ENCODE data around the gene CTSD. TPM values are rescaled to one million over a fixed set of nuclear protein-coding genes. Genes with fewer than 3 reads are reported as not detected.
"Not testable (repeated sequence)": the region's sequence is repeated elsewhere in the genome, so short reads cannot be mapped to it uniquely, and the experiment has no call there.

The CTSD gene
- total and polyA plus RNA-seq, 5 donors from 2014 or later, result 104 to 175 (median 151) TPM

- H3K27ac Mint-ChIP-seq, result peak overlapping the region in 1 of 3 donors; percentile 15
- no peaks in the 10 kb centered on the region for H3K9me3 Mint-ChIP-seq
- ATAC-seq (ENCODE audit: low read depth in 2 of 2) (no peak), DNase-seq (no peak)
- Histone ChIP-seq H3K9me3 (ENCODE audit: control insufficient read depth in 2 of 2, low read length in 2 of 2) (no peaks in the 10 kb centered on the region), H3K4me3 (ENCODE audit: low read depth, low read length) (no peak overlapping the region), H3K36me3 (ENCODE audit: control insufficient read depth, insufficient read depth, low read length) (no peaks in the 10 kb centered on the region), H3K27me3 (ENCODE audit: control insufficient read depth, insufficient read depth, low read length) (no peaks in the 10 kb centered on the region), H3K4me1 (ENCODE audit: control insufficient read depth, insufficient read depth, low read length, poor library complexity, severe bottlenecking) (peaks cover 11% of the 10 kb centered on the region), H3K27ac (ENCODE audit: insufficient read depth, low read length, poor library complexity, severe bottlenecking) (no peak overlapping the region)
- no peaks in the 10 kb centered on the region for H3K27me3 Mint-ChIP-seq
- H3K4me1 Mint-ChIP-seq, result peaks cover 5 to 30% (median 9%) of the 10 kb centered on the region in 4 donors
- peak overlapping the region in 2 of 4 donors; percentile 28 to 34 for H3K4me3 Mint-ChIP-seq
- H3K36me3 Mint-ChIP-seq, result no peaks in the 10 kb centered on the region
Measured at GRCh38 chr11:1770528-1770927, 6.8 kb upstream of the CTSD start.

- Mint-ChIP-seq H3K4me1 (peaks cover 5 to 30% (median 9%) of the 10 kb centered on the region in 4 donors), H3K27ac (no peak overlapping the region), H3K9me3 (no peaks in the 10 kb centered on the region), H3K36me3 (no peaks in the 10 kb centered on the region), H3K27me3 (no peaks in the 10 kb centered on the region), H3K4me3 (no peak overlapping the region)
- Histone ChIP-seq H3K4me1 (ENCODE audit: control insufficient read depth, insufficient read depth, low read length, poor library complexity, severe bottlenecking) (peaks cover 11% of the 10 kb centered on the region), H3K27ac (ENCODE audit: insufficient read depth, low read length, poor library complexity, severe bottlenecking) (no peak overlapping the region), H3K36me3 (ENCODE audit: control insufficient read depth, insufficient read depth, low read length) (no peaks in the 10 kb centered on the region), H3K4me3 (ENCODE audit: low read depth, low read length) (no peak overlapping the region), H3K27me3 (ENCODE audit: control insufficient read depth, insufficient read depth, low read length) (no peaks in the 10 kb centered on the region), H3K9me3 (ENCODE audit: control insufficient read depth in 2 of 2, low read length in 2 of 2) (no peaks in the 10 kb centered on the region)
- DNase-seq (no peak), ATAC-seq (ENCODE audit: low read depth in 2 of 2) (no peak)
Measured at GRCh38 chr11:1770061-1770460, 6.3 kb upstream of the CTSD start.

GRCh38 chr11:1769304-1769936, 5.7 kb upstream of the CTSD start:
- not testable (repeated sequence) for H3K4me3 Mint-ChIP-seq, DNase-seq

GRCh38 chr11:1768141-1768469, 4.4 kb upstream of the CTSD start:
- ATAC-seq (ENCODE audit: low read depth in 2 of 2) (no peak), DNase-seq (no peak)
- peaks cover 5 to 28% (median 11%) of the 10 kb centered on the region in 4 donors for H3K4me1 Mint-ChIP-seq
- Histone ChIP-seq H3K27me3 (ENCODE audit: control insufficient read depth, insufficient read depth, low read length) (no peaks in the 10 kb centered on the region), H3K4me1 (ENCODE audit: control insufficient read depth, insufficient read depth, low read length, poor library complexity, severe bottlenecking) (peaks cover 19% of the 10 kb centered on the region), H3K4me3 (ENCODE audit: low read depth, low read length) (no peak overlapping the region), H3K9me3 (ENCODE audit: control insufficient read depth in 2 of 2, low read length in 2 of 2) (no peaks in the 10 kb centered on the region), H3K27ac (ENCODE audit: insufficient read depth, low read length, poor library complexity, severe bottlenecking) (no peak overlapping the region), H3K36me3 (ENCODE audit: control insufficient read depth, insufficient read depth, low read length) (no peaks in the 10 kb centered on the region)
- H3K4me3 Mint-ChIP-seq, result no peak overlapping the region
- H3K27ac Mint-ChIP-seq, result no peak overlapping the region
- no peaks in the 10 kb centered on the region for H3K9me3 Mint-ChIP-seq
- no peaks in the 10 kb centered on the region for H3K36me3 Mint-ChIP-seq
- no peaks in the 10 kb centered on the region for H3K27me3 Mint-ChIP-seq

More at GRCh38 chr11:1769304-1769936, 5.7 kb upstream of the CTSD start:
- H3K27me3 ChIP-seq (ENCODE audit: control insufficient read depth, insufficient read depth, low read length); H3K4me3 ChIP-seq (ENCODE audit: low read depth, low read length); H3K36me3 Mint-ChIP-seq; H3K9me3 ChIP-seq (ENCODE audit: control insufficient read depth in 2 of 2, low read length in 2 of 2); H3K9me3 Mint-ChIP-seq; H3K27me3 Mint-ChIP-seq; H3K27ac ChIP-seq (ENCODE audit: insufficient read depth, low read length, poor library complexity, severe bottlenecking); H3K36me3 ChIP-seq (ENCODE audit: control insufficient read depth, insufficient read depth, low read length); ATAC-seq (ENCODE audit: low read depth in 2 of 2): not testable (repeated sequence)
- Mint-ChIP-seq H3K27ac (peak overlapping the region in 2 of 3 donors; percentile 43 to 47), H3K4me1 (peaks cover 5 to 33% (median 10%) of the 10 kb centered on the region in 4 donors)
- peaks cover 12% of the 10 kb centered on the region for H3K4me1 ChIP-seq (ENCODE audit: control insufficient read depth, insufficient read depth, low read length, poor library complexity, severe bottlenecking)

- H3K36me3 Mint-ChIP-seq, result no peaks in the 10 kb centered on the region
- H3K4me1 ChIP-seq (ENCODE audit: control insufficient read depth, insufficient read depth, low read length, poor library complexity, severe bottlenecking), result peaks cover 22% of the 10 kb centered on the region
- no peaks in the 10 kb centered on the region for H3K36me3 ChIP-seq (ENCODE audit: control insufficient read depth, insufficient read depth, low read length)
- H3K27me3 Mint-ChIP-seq, result no peaks in the 10 kb centered on the region
- H3K9me3 Mint-ChIP-seq, result no peaks in the 10 kb centered on the region
- H3K4me1 Mint-ChIP-seq, result peaks cover 5 to 30% (median 13%) of the 10 kb centered on the region in 4 donors
- no peak for DNase-seq
- no peaks in the 10 kb centered on the region for H3K27me3 ChIP-seq (ENCODE audit: control insufficient read depth, insufficient read depth, low read length)
- H3K27ac ChIP-seq (ENCODE audit: insufficient read depth, low read length, poor library complexity, severe bottlenecking), result no peak overlapping the region
- H3K4me3 ChIP-seq (ENCODE audit: low read depth, low read length), result no peak overlapping the region
- no peaks in the 10 kb centered on the region for H3K9me3 ChIP-seq (ENCODE audit: control insufficient read depth in 2 of 2, low read length in 2 of 2)
- no peak overlapping the region for H3K27ac Mint-ChIP-seq
- no peak for ATAC-seq (ENCODE audit: low read depth in 2 of 2)
- H3K4me3 Mint-ChIP-seq, result no peak overlapping the region
Measured at GRCh38 chr11:1767399-1768140, 3.8 kb upstream of the CTSD start.

- Mint-ChIP-seq H3K4me3 (no peak overlapping the region), H3K36me3 (no peaks in the 10 kb centered on the region), H3K27me3 (no peaks in the 10 kb centered on the region), H3K4me1 (peaks cover 5 to 30% (median 11%) of the 10 kb centered on the region in 4 donors), H3K9me3 (no peaks in the 10 kb centered on the region), H3K27ac (no peak overlapping the region)
- H3K27me3 ChIP-seq (ENCODE audit: control insufficient read depth, insufficient read depth, low read length), result no peaks in the 10 kb centered on the region
- no peak for DNase-seq
- H3K36me3 ChIP-seq (ENCODE audit: control insufficient read depth, insufficient read depth, low read length), result no peaks in the 10 kb centered on the region
- H3K27ac ChIP-seq (ENCODE audit: insufficient read depth, low read length, poor library complexity, severe bottlenecking), result no peak overlapping the region
- no peak for ATAC-seq (ENCODE audit: low read depth in 2 of 2)
- H3K4me1 ChIP-seq (ENCODE audit: control insufficient read depth, insufficient read depth, low read length, poor library complexity, severe bottlenecking), result peaks cover 22% of the 10 kb centered on the region
- H3K4me3 ChIP-seq (ENCODE audit: low read depth, low read length), result no peak overlapping the region
- H3K9me3 ChIP-seq (ENCODE audit: control insufficient read depth in 2 of 2, low read length in 2 of 2), result no peaks in the 10 kb centered on the region
Measured at GRCh38 chr11:1766719-1767398, 3.1 kb upstream of the CTSD start.

GRCh38 chr11:1765871-1766718, 2.4 kb upstream of the CTSD start:
- Histone ChIP-seq H3K4me1 (ENCODE audit: control insufficient read depth, insufficient read depth, low read length, poor library complexity, severe bottlenecking) (peaks cover 24% of the 10 kb centered on the region), H3K36me3 (ENCODE audit: control insufficient read depth, insufficient read depth, low read length) (no peaks in the 10 kb centered on the region), H3K4me3 (ENCODE audit: low read depth, low read length) (no peak overlapping the region), H3K27ac (ENCODE audit: insufficient read depth, low read length, poor library complexity, severe bottlenecking) (no peak overlapping the region), H3K9me3 (ENCODE audit: control insufficient read depth in 2 of 2, low read length in 2 of 2) (no peaks in the 10 kb centered on the region), H3K27me3 (ENCODE audit: control insufficient read depth, insufficient read depth, low read length) (no peaks in the 10 kb centered on the region)
- DNase-seq (no peak), ATAC-seq (ENCODE audit: low read depth in 2 of 2) (no peak)
- Mint-ChIP-seq H3K27ac (no peak overlapping the region), H3K27me3 (no peaks in the 10 kb centered on the region), H3K9me3 (no peaks in the 10 kb centered on the region), H3K4me3 (peak overlapping the region in 1 of 4 donors; percentile 47), H3K36me3 (no peaks in the 10 kb centered on the region), H3K4me1 (peaks cover 5 to 33% (median 14%) of the 10 kb centered on the region in 4 donors)
